ENCODE data around the gene OR52B6. TPM values are rescaled to one million over a fixed set of nuclear protein-coding genes. Genes with fewer than 3 reads are reported as not detected.

OR52B6 gene
- total RNA-seq, 1 donor from 2014 or later, result not detected

GRCh38 chr11:5618807-5619206, 38.1 kb downstream of the OR52B6 start:
- no peaks in the 10 kb centered on the region for H3F3A ChIP-seq (ENCODE audit: low read depth)
- H3K36me3 ChIP-seq, result no peaks in the 10 kb centered on the region
- H3K27me3 ChIP-seq, result no peaks in the 10 kb centered on the region
- H3K4me2 ChIP-seq, result no peak overlapping the region
- H4K20me1 ChIP-seq (ENCODE audit: low read depth), result no peaks in the 10 kb centered on the region
- no peak for TF ChIP-seq CTCF (IDR thresholded peaks at IDR 0.05)
- no peak for TF ChIP-seq EZH2phosphoT487 (IDR thresholded peaks at IDR 0.05)
- TF ChIP-seq EZH2 (IDR thresholded peaks at IDR 0.05), result no peak
- no peaks in the 10 kb centered on the region for H3K9me3 ChIP-seq (ENCODE audit: low read depth)
- no peaks in the 10 kb centered on the region for H3K79me2 ChIP-seq (ENCODE audit: low read depth)
- no peak overlapping the region for H3K4me3 ChIP-seq
- no peaks in the 10 kb centered on the region for H3K4me1 Mint-ChIP-seq
- no peak for DNase-seq (ENCODE audit: low spot score)
- H2AFZ ChIP-seq (replicated peaks), result peak overlapping the region; percentile 42
- H3K4me1 ChIP-seq, result no peaks in the 10 kb centered on the region
- H3K27ac Mint-ChIP-seq, result no peak overlapping the region
- H3K4me3 Mint-ChIP-seq, result no peak overlapping the region
- H3K27ac ChIP-seq, result no peak overlapping the region
- H3K9me3 Mint-ChIP-seq, result no peaks in the 10 kb centered on the region
- H3K27me3 Mint-ChIP-seq (ENCODE audit: insufficient read depth, low read depth), result no peaks in the 10 kb centered on the region
- H3K9ac ChIP-seq, result no peak overlapping the region
- H3K36me3 Mint-ChIP-seq, result no peaks in the 10 kb centered on the region

GRCh38 chr11:5620651-5621521, 40.2 kb downstream of the OR52B6 start:
- Mint-ChIP-seq H3K27ac (no peak overlapping the region), H3K27me3 (ENCODE audit: insufficient read depth, low read depth) (no peaks in the 10 kb centered on the region), H3K9me3 (no peaks in the 10 kb centered on the region), H3K4me1 (no peaks in the 10 kb centered on the region), H3K36me3 (no peaks in the 10 kb centered on the region), H3K4me3 (no peak overlapping the region)
- no peak overlapping the region for H3K9ac ChIP-seq
- no peaks in the 10 kb centered on the region for H4K20me1 ChIP-seq (ENCODE audit: low read depth)
- TF ChIP-seq CTCF (IDR thresholded peaks at IDR 0.05) (no peak), EZH2phosphoT487 (IDR thresholded peaks at IDR 0.05) (no peak), EZH2 (IDR thresholded peaks at IDR 0.05) (no peak)
- no peaks in the 10 kb centered on the region for H3K27me3 ChIP-seq
- no peaks in the 10 kb centered on the region for H3K79me2 ChIP-seq (ENCODE audit: low read depth)
- H3K27ac ChIP-seq, result no peak overlapping the region
- no peak for DNase-seq (ENCODE audit: low spot score)
- H3K4me3 ChIP-seq, result no peak overlapping the region
- H3F3A ChIP-seq (ENCODE audit: low read depth), result no peaks in the 10 kb centered on the region
- no peaks in the 10 kb centered on the region for H3K9me3 ChIP-seq (ENCODE audit: low read depth)
- H3K36me3 ChIP-seq, result no peaks in the 10 kb centered on the region
- no peak overlapping the region for H3K4me2 ChIP-seq
- no peak overlapping the region for H2AFZ ChIP-seq (replicated peaks)
- H3K4me1 ChIP-seq, result peaks cover 11% of the 10 kb centered on the region

GRCh38 chr11:5621580-5621979, 40.9 kb downstream of the OR52B6 start:
- H3K79me2 ChIP-seq (ENCODE audit: low read depth), result no peaks in the 10 kb centered on the region
- no peak overlapping the region for H3K4me2 ChIP-seq
- H3K9me3 ChIP-seq (ENCODE audit: low read depth), result no peaks in the 10 kb centered on the region
- H4K20me1 ChIP-seq (ENCODE audit: low read depth), result no peaks in the 10 kb centered on the region
- H3K4me3 ChIP-seq, result no peak overlapping the region
- Mint-ChIP-seq H3K4me3 (no peak overlapping the region), H3K27ac (no peak overlapping the region), H3K36me3 (no peaks in the 10 kb centered on the region), H3K27me3 (ENCODE audit: insufficient read depth, low read depth) (no peaks in the 10 kb centered on the region), H3K4me1 (no peaks in the 10 kb centered on the region), H3K9me3 (no peaks in the 10 kb centered on the region)
- TF ChIP-seq EZH2 (IDR thresholded peaks at IDR 0.05) (no peak), EZH2phosphoT487 (IDR thresholded peaks at IDR 0.05) (no peak), CTCF (IDR thresholded peaks at IDR 0.05) (no peak)
- no peaks in the 10 kb centered on the region for H3F3A ChIP-seq (ENCODE audit: low read depth)
- no peaks in the 10 kb centered on the region for H3K36me3 ChIP-seq
- H3K9ac ChIP-seq, result no peak overlapping the region
- H3K27me3 ChIP-seq, result no peaks in the 10 kb centered on the region
- DNase-seq (ENCODE audit: low spot score), result no peak
- peaks cover 11% of the 10 kb centered on the region for H3K4me1 ChIP-seq
- H2AFZ ChIP-seq (replicated peaks), result no peak overlapping the region
- H3K27ac ChIP-seq, result no peak overlapping the region

All from neural progenitor cell (in vitro differentiated cells).